Astrocyte of the hippocampus (primary cell): ENCODE results near the gene GSC.
"Not testable (repeated sequence)": the region's sequence is repeated elsewhere in the genome, so short reads cannot be mapped to it uniquely, and the experiment has no call there.

Experiments used
- DNase-seq: peaks from one replicate; pipeline ENCODE4 v3.0.0; 2011; ENCODE audit warnings: low read depth, low spot score

The GSC gene

DNA sequence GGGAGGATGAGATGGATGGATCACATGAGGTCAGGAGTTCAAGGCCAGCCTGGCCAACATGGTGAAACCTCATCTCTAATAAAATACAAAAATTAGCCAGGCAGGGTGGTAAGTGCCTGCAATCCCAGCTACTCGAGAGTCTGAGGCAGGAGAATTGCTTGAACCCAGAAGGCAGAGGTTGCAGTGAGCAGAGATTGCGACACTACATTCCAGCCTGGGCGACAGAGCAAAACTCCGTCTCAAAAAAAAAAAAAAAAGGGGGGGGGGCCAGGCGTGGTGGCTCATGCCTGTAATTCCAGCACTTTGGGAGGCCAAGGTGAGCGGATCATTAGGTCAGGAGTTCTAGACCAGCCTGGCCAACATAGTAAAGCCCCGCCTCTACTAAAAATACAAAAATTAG is 22.8 kb downstream of the GSC start:
- DNase-seq = not testable (repeated sequence)

DNA sequence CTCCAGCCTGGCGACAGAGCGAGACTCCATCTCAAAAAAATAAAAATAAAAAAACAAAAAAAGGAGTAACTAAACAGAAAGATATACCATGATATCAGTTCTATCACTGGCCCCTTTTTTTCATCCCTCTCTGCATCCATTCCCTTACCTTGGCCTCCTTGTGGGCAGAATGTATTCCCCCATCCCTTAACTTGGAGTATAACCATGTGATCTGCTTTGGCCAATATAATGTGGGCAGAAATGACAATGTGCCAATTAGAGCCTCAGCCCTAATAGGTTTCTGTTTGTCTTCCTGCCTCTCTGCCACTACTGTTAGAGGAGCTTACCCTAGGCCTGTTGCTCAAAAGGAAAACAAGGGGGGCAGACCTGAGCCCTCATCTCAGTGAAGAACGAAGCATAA is 23.8 kb downstream of the GSC start:
- DNase-seq = no peak

DNA sequence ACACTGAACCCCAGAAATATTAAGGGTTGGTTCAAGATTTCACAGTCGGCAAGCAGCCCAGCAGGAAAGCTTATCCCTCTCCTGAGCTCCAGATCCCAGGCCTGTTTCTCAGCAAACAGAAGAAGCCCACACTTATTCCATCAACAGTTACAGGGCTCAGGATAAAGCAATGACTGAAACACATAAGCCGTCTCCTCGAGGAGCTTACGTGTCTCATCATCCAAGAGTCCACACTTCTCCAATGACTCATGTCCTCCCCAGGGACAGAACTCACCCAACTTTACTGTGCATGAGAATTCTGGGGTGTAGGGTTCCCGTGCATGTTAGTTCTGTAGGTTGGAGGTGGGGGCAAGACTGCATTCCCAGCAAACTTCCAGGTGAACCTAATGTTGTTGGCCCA is 31.2 kb downstream of the GSC start:
- DNase-seq = no peak

DNA sequence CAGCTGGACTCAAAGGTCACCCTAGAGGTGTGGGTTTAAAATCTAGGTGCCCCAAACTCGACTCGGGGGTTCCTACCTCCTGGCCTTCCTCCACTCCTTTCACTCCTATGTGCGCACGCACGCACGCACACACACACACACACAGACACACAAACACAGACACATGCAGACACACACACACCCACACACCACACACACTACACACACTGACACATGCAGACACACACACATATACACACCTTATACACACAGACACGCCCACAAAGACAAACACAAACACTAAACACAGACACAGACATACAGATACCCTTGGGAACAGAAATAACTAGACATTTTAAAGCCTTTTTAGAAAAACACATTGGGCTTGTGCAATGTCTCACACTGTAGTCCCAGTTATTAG is 31.8 kb downstream of the GSC start:
- DNase-seq = no peak

DNA sequence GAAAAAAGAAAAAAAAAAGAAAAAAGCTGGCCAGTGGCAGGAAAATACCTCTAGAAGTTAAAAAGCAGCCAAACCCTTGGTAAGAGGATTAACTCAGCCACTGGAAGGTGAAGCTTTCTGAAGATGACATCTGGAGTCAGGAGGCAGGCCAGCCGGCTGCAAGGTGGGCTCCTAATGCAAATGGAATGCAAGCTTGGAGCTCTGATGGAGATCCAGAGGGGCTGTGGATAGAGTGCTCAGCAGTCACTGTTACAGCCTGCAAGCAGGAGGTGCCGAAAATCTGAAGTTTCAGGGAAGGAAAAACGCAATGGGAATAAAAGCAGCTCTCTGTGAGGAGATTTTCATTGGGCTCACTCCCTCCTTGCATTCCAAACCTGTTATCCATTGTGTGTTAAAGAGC is 41.0 kb downstream of the GSC start:
- no peak for DNase-seq

DNA sequence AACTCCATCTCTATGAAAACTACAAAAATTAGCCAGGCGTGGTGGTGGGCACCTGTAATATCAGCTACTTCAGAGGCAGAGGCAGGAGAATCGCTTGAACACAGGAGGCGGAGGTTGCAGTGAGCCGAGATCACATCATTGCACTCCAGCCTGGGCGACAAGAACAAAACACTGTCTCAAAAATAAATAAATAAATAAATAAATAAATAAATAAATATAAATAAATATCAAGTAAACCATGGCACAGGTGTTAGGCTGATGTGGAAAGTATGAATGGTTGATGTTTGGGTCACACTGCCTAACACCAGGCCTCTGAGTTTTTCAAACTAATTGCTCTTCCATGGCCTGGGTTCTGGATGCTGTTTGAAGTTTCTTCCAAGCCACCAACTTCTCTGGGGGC is 41.5 kb downstream of the GSC start:
- not testable (repeated sequence) for DNase-seq

DNA sequence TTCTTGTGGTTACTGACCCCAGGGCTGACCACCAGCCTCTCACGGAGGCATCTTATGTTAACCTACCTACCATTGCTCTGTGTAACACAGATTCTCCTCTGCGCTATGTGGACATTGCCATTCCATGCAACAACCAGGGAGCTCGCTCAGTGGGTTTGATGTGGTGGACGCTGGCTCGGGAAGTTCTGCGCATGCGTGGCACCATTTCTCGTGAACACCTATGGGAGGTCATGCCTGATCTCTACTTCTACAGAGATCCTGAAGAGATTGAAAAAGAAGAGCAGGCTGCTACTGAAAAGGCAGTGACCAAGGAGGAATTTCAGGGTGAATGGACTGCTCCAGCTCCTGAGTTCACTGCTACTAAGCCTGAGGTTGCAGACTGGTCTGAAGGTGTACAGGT is 43.3 kb downstream of the GSC start:
- DNase-seq = not testable (repeated sequence)

DNA sequence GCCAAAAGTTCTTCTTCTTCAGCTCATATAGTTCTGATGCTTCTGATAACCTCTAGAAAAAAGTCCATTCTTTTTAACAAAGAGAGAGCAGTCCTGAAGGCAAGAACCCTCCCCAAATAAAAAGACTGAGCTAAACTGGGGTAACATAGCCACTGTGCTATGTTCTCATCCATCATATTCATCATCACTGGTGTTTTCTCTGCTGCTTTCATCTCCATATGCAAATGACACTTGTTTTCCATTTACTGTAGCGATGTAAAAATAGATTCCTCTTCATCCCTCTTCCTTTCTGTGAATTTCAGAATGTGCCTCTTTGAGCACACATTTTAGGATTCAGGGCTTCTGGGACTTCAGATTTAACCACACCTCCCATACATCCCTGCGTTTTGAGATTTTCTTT is 44.9 kb downstream of the GSC start:
- no peak for DNase-seq

DNA sequence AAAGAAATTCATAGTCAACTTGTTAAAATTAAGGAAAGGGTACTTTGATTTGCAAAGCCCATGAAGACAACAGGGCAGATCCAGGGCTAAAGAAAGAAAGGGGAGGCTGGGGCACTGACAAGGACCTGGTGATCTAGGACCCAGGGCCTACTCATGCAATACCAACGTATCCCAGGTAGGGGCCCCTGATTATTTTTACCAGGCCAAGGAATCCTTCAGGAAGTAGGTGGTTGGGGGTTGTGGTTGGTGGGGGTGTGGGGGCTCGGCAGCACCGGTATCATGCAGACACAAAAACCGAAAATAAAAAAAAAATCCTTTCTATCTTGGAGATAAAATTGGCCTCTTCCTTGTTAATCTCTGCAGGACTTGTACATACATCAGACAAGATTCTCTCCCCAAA is 47.5 kb downstream of the GSC start:
- no peak for DNase-seq
